Esophagus muscularis mucosa (tissue), 4 donors: ENCODE data around the gene TMEM123.

Source experiments
- CTCF ChIP-seq, 3 experiments: fragments of 200-600 bp in 2 of 3; fragments of 450-650 bp in 1 of 3; sonication (generic) in 2 of 3; IDR thresholded peaks; one replicate each; pipeline ENCODE4 v1.5.1; 2017 to 2019; ENCODE audit warnings: antibody characterized with exemption in 3 of 3, mild to moderate bottlenecking in 2 of 3, moderate library complexity in 1 of 3
- EP300 ChIP-seq: sonication (generic); formaldehyde crosslinking; IDR thresholded peaks from one replicate; pipeline ENCODE4 v1.6.1; 2017; ENCODE audit warnings: antibody characterized with exemption
- POLR2A ChIP-seq: fragments of 450-650 bp; IDR thresholded peaks from one replicate; pipeline ENCODE4 v1.6.1; 2017; ENCODE audit warnings: antibody characterized with exemption, moderate library complexity, mild to moderate bottlenecking, low read depth
- POLR2AphosphoS5 ChIP-seq, 2 donors: sonication (generic); formaldehyde crosslinking; IDR thresholded peaks; one replicate each; pipeline ENCODE4 v1.6.1; 2017; ENCODE audit warnings: antibody characterized with exemption in 2 of 2

DNA sequence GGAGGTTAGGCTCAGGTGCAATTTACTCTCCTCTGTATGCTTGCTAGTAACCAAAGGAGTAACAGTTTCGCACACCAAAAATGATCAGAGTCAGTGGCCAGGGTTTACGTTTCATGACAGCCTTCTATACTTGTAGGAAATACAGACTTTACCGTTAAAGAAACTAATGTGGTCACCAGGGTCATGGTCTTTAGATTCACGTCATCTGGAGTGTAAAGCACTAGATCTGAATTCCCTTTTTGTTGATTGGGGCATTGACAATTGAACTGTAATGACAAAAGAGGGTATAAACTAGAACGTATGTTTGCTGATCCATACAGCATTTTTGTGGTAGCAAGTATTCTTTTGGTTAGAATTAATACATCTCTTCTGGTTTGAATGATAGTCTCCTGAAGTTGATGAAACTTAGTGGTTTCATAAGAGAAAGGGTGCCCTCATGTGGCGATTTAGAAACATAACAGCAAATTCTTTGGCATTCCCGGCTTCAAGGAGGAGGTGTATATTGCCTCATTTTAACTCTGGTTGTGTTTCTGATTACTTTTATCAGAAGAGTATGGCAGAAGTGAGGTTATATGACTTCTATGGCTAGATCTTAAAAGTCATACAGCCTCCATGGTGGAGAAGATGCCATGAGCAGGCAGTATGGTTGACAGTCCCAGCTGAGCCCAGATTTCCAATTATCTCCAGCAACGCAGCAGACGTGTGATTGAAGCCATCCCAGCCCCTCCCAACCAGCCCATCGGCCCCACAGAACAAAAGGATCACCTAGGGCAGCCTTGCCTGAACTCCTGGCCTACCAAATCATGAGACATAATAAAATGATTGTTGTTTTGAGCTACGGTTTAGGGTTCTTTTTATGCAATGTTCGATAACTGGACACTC, 42.8 kb upstream of the TMEM123 start:
- TF ChIP-seq CTCF (IDR thresholded peaks at IDR 0.05) (peak; percentile 68 to 72 (median 72)), POLR2A (no peak), EP300 (no peak), POLR2AphosphoS5 (IDR thresholded peaks at IDR 0.05) (no peak)
